Activated T-helper 1 cell treated with anti-CD3 and anti-CD28 coated beads, Interleukin-12 subunit alpha, Interleukin-12 subunit beta, Interleukin-2, Interleukin-4 antibody, amounts not matched to agents 30 ng/mL and 10 ng/mL and 1 ng/mL, durations not matched to agents 14 hours and 24 hours and 36 hours (primary cell): Measurements from ENCODE around the gene SLC66A2. TPM values are rescaled to one million over a fixed set of nuclear protein-coding genes. Genes with fewer than 3 reads are reported as not detected.
A peak's percentile ranks its signal among the peaks of the same experiment; 100 is the strongest.

Experiments
- DNase-seq: peaks from one replicate; pipeline ENCODE4 v3.0.0; 2021; ENCODE audit warnings: low spot score
- H3K27ac Mint-ChIP-seq: one replicate; pipeline ENCODE4 v1.8.0; 2021; ENCODE audit warnings: mild to moderate bottlenecking, mixed read lengths
- H3K27me3 Mint-ChIP-seq: one replicate; pipeline ENCODE4 v1.8.0; 2022; ENCODE audit warnings: mild to moderate bottlenecking, moderate library complexity, mixed read lengths; ENCODE audit not compliant: insufficient read depth
- H3K36me3 Mint-ChIP-seq: one replicate; pipeline ENCODE4 v1.8.0; 2021; ENCODE audit warnings: low read depth, mixed read lengths
- H3K4me1 Mint-ChIP-seq: one replicate; pipeline ENCODE4 v1.8.0; 2021; ENCODE audit warnings: low read depth, mixed read lengths
- H3K4me3 Mint-ChIP-seq: one replicate; pipeline ENCODE4 v1.8.0; 2021; ENCODE audit warnings: mild to moderate bottlenecking, moderate library complexity, mixed read lengths
- H3K9me3 Mint-ChIP-seq: one replicate; pipeline ENCODE4 v1.8.0; 2021; ENCODE audit warnings: mixed read lengths
- intact Hi-C: fragments of 100-400 bp; cut with micrococcal nuclease; formaldehyde crosslinking; loops from one replicate; pipeline ENCODE4 v1.15.1; 2024
- total RNA-seq: library from RNA; stranded (reverse); gene quantifications from 2 replicates; pipeline ENCODE4 v1.2.3, GENCODE V29; 2022

SLC66A2 gene
- total RNA-seq, 1 donor from 2014 or later, result 49.2 TPM

DNA sequence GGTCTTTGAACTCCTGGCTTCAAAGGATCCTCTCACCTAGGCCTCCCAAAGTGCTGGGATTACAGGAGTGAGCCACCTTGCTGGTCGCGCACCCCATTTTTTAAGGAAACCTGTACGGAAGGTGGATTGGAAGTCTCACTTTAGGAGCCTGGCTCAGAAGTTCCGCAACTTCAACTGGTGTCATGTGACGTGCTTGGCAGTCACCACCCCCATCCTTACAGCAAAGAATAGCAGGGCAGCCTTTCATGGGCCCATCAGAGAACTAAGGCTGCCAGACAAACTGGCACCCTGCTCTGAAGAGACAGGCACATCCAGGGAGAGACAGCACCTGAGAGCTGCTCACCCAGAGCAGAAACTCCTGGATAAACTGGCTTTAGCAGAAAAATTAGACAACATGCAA lies 3.3 kb upstream of the SLC66A2 start:
- H3K27me3 Mint-ChIP-seq, result no peaks in the 10 kb centered on the region
- no peak overlapping the region for H3K4me3 Mint-ChIP-seq
- H3K27ac Mint-ChIP-seq, result no peak overlapping the region
- H3K36me3 Mint-ChIP-seq, result peaks cover under 1% of the 10 kb centered on the region
- peaks cover 23% of the 10 kb centered on the region for H3K4me1 Mint-ChIP-seq
- intact Hi-C loops, result loop anchor here (5.0 to 10.0 kb wide), 2 partner anchors 62 to 560 kb away; partner anchors contain the start of gene NFATC1
- H3K9me3 Mint-ChIP-seq, result no peaks in the 10 kb centered on the region
- no peak for DNase-seq

DNA sequence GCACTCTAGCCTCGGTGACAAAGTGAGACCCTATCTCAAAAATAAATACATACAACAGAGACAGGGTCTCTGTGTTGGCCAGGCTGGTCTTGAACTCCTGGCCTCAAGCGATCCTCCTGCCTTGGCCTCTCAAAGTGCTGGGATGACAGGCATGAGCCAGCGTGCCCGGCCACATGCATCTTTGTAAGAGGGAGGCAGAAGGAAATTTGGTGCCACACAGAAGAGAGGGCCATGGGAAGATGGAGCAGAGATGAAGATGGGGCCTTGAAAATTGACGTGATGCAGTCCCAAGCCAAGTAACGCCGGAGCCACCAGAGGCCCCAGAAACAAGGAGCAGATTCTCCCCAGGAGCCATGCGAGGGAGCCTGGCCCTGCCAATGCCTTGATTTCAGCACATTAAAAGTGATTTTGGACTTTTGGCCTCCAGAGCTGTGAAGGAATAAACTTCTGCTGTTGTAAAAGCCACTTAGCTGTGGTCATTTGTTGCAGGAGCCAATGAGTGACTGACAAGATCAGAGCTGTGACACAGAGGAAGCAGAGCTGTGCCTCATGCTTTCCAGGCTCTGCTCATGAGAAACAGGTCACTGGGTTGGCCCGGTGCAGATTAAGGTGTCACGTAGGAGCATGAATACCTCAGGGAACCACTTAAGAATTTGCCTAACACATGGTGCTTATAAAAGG lies 2.7 kb upstream of the SLC66A2 start:
- Mint-ChIP-seq H3K4me3 (peak overlapping the region; percentile 37), H3K27ac (no peak overlapping the region), H3K4me1 (peaks cover 28% of the 10 kb centered on the region), H3K36me3 (peaks cover 5% of the 10 kb centered on the region), H3K27me3 (no peaks in the 10 kb centered on the region), H3K9me3 (no peaks in the 10 kb centered on the region)
- intact Hi-C loops, result loop anchor here (5.0 to 10.0 kb wide), 2 partner anchors 62 to 559 kb away; partner anchors contain the start of gene NFATC1
- DNase-seq, result no peak

DNA sequence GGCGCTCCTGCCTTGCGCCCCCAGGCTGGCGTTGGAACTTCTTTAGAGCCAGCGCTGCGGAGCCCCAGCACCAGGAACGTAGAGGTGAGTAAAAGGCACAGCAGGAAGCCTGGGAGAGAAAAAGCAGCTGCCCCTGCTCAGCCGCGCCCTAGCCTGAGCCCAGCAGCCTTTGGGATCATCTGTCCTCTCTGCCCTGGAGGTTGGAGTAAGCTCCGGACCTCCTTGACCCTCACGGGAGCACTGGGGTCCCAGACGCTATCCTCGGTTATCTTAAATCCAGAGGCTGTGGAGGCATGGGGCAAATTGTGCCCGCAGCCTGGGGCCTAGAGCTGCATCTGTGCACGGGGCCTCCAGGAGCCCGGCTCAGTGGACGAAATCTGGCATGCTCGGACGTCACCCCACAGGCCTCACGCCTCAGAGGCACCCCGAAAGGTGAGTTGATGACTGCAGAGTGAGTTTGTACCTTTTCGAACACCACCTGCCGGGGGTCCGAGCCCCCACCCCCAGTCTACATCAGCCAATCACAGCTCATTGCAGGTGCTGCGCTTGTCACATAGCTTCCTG lies 1.6 kb upstream of the SLC66A2 start:
- H3K27me3 Mint-ChIP-seq, result no peaks in the 10 kb centered on the region
- intact Hi-C loops, result loop anchor here (5.0 to 10.0 kb wide), 2 partner anchors 61 to 558 kb away; partner anchors contain the start of gene NFATC1
- no peaks in the 10 kb centered on the region for H3K9me3 Mint-ChIP-seq
- H3K36me3 Mint-ChIP-seq, result peaks cover 10% of the 10 kb centered on the region
- H3K4me3 Mint-ChIP-seq, result peak overlapping the region; percentile 49
- peaks cover 37% of the 10 kb centered on the region for H3K4me1 Mint-ChIP-seq
- H3K27ac Mint-ChIP-seq, result peak overlapping the region; percentile 44
- DNase-seq, result no peak

DNA sequence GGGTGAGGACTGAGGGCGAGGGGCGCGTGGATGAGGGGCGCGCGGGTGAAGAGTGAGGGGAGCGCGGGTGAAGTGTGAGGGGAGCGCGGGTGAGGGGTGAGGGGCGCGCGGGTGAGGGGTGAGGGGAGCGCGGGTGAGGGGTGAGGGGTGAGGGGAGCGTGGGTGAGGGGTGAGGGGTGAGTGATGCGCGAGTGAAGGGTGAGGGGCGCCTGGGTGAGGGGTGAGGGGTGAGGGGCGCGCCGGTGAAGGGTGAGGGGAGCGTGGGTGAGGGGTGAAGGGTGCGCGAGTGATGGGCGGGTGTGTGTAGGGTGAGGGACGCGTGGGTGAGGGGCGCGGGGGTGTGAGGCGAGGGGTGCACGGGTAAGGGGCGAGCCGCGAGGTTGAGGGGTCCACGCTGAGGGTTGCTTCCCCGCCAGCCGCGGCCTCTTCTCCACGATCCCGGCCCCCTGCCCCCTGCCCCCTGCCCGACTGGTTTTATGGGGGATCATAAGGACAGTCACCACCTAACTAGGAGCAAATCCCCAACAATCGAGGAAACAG lies 1.1 kb upstream of the SLC66A2 start:
- peaks cover 37% of the 10 kb centered on the region for H3K4me1 Mint-ChIP-seq
- H3K4me3 Mint-ChIP-seq, result peak overlapping the region; percentile 37
- H3K27me3 Mint-ChIP-seq, result no peaks in the 10 kb centered on the region
- no peak for DNase-seq
- peaks cover 10% of the 10 kb centered on the region for H3K36me3 Mint-ChIP-seq
- no peak overlapping the region for H3K27ac Mint-ChIP-seq
- intact Hi-C loops, result loop anchor here (5.0 to 10.0 kb wide), 2 partner anchors 60 to 558 kb away; partner anchors contain the start of gene NFATC1
- no peaks in the 10 kb centered on the region for H3K9me3 Mint-ChIP-seq

DNA sequence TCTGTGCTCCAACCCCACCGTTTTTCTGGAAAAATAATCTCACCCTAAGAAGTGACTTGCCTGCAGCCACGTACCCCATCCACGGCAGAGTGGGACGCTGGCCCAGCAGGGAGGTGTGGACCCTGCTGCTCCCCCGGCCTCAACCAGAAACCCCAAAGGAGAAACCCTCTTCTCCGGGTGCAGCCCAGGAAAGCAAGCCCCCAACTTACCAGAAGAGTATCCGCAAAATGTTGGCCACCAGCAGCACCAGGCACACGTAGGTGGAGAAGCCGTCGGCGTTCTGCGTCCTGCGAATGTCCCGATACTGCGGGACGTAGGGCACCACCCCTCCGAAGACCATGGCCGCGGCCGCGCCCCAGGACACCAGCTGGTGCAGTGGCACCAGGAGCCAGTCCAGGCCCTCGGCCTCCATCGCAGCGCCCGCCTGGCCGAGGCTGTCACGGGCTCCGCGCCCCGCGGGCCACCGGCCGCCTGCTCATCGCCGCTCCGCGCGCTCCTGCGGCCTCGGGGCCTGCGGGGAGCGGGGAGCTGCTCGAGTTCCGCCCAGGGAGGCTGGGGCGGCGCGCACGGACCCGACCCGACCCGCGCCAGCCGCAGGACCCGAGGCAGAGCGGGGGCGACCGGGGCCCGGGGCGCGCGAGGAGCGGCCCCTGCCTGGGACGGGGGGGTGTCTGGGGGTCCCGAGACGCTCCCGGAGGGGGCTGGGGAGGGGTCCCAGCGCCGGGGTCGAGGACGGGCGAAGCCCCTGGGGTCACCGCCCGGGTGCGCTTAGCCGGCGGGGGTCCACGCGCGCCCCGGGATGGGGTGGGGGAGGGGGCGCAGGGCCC lies 725 bp downstream of the SLC66A2 start:
- Mint-ChIP-seq H3K27ac (peak overlapping the region; percentile 82), H3K36me3 (peaks cover 13% of the 10 kb centered on the region), H3K4me3 (peak overlapping the region; percentile 89), H3K4me1 (peaks cover 37% of the 10 kb centered on the region), H3K9me3 (no peaks in the 10 kb centered on the region), H3K27me3 (no peaks in the 10 kb centered on the region)
- intact Hi-C loops, result loop anchor here (1.0 to 10.0 kb wide), 8 partner anchors 10 to 556 kb away; partner anchors contain the start of genes ADNP2, CTDP1, HSBP1L1 and NFATC1
- no peak for DNase-seq

DNA sequence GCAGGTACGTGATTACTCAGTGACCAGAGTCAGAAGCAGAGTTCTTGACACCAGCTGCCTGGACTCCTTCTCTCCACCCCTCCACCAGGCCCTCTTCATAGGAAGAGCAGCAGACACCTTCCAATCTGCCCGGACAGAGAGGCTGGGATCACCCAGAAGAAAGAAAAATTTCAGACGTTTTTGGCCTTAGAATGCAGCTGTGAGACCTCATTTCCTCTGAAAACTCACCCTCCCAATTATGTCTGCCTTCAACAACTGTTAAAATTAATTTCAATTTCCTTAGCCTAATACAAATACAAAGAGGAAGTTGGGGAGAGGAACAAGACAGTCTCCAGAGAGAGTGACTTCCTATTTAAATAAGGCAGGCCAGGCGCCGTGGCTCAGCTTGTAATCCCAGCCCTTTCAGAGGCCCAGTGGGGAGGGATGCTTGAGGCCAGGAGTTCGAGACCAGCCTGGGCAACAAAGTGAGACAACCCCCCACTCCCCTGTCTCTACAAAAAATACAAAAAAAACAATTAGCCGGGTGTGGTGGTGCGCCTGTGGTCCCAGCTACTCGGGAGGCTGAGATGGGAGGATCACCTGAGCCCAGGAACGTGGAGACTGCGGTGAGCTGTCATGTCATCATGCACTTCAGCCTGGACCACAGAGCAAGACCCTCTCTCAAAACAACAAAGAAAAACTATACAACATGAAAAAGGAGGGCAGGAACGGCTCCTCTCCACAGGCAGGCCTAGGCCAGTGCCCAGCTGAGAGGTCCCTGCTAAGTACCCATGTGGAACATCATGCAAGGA lies 1.6 kb downstream of the SLC66A2 start:
- DNase-seq, result no peak
- H3K27ac Mint-ChIP-seq, result peak overlapping the region; percentile 82
- H3K9me3 Mint-ChIP-seq, result no peaks in the 10 kb centered on the region
- no peaks in the 10 kb centered on the region for H3K27me3 Mint-ChIP-seq
- H3K4me3 Mint-ChIP-seq, result peak overlapping the region; percentile 89
- intact Hi-C loops, result loop anchor here (2.0 to 10.0 kb wide), 4 partner anchors 58 to 555 kb away; partner anchors contain the start of genes ADNP2, KCNG2 and NFATC1
- peaks cover 13% of the 10 kb centered on the region for H3K36me3 Mint-ChIP-seq
- peaks cover 38% of the 10 kb centered on the region for H3K4me1 Mint-ChIP-seq

DNA sequence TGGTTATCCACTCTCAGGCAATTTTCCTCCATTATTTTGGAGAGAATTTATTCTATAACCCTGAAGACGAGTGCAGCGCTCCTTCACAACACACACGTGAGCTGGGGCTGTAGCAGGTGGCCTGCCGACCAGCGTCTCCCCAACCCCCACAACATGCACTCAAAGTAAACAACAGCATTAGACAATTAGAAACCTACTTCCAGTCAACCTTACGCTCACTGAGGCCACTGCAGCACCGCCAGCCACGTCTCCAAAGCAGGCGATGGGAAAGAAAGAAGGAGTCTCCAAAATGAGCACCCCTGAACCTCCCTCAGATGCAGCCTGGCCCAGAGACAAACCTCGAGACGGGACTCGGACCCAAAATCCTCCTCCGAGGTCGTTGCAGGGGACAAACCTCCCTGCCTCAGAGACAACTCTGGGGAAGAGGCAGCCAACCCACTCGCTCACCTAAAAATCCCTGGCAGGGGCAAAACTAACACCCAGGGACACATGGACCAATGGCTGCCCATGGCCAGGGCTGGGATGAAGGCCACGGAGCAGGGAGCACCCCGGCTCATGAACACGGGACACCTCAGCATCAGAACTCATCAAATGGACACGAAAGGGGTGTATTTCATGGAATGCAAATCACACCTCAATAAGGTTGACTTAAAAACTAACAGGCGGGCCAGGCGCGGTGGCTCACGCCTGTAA lies 2.6 kb downstream of the SLC66A2 start:
- peak overlapping the region; percentile 89 for H3K4me3 Mint-ChIP-seq
- no peaks in the 10 kb centered on the region for H3K27me3 Mint-ChIP-seq
- H3K27ac Mint-ChIP-seq, result no peak overlapping the region
- intact Hi-C loops, result loop anchor here (10.0 kb wide), 1 partner anchor 154 kb away; the partner anchor contains the start of gene KCNG2
- H3K9me3 Mint-ChIP-seq, result no peaks in the 10 kb centered on the region
- DNase-seq, result no peak
- H3K4me1 Mint-ChIP-seq, result peaks cover 41% of the 10 kb centered on the region
- peaks cover 13% of the 10 kb centered on the region for H3K36me3 Mint-ChIP-seq

DNA sequence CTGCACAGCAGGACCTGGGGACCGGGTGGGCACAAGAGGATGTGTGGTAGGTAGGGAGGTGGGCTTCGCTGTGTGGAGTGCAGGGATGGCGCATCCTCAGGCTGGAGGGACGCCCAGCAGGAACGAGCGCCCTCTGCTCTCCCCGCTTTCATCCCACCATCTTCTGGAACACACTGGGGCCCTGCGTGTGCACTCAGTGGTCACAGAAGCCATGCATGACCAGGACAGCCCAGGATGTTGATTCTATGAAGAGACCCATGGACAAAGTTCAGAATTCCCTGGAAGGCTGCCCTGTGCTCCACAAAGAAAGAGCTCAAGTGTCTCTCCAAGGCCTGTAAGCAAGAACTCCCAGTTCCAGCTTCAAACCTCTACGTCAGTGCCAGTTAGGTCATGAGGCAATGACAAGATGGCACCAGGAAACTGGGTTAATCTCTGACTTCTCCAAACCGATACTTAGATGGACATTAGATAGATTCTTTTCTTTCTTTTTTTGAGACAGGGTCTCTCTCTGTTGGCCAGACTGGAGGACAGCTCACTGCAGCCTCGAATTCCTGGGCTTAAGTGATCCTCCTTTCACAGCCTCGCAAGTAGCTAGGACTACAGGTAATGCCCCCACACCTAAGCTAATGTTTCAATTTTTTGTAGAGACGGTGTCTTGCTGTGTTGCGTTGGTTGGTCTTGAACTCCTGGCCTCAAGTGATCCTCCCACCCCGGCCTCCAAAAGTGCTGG lies 3.4 kb downstream of the SLC66A2 start:
- Mint-ChIP-seq H3K4me1 (peaks cover 40% of the 10 kb centered on the region), H3K27ac (no peak overlapping the region), H3K4me3 (no peak overlapping the region), H3K9me3 (no peaks in the 10 kb centered on the region), H3K27me3 (no peaks in the 10 kb centered on the region), H3K36me3 (peaks cover 13% of the 10 kb centered on the region)
- no peak for DNase-seq
- intact Hi-C loops, result loop anchor here (10.0 kb wide), 1 partner anchor 153 kb away; the partner anchor contains the start of gene KCNG2

DNA sequence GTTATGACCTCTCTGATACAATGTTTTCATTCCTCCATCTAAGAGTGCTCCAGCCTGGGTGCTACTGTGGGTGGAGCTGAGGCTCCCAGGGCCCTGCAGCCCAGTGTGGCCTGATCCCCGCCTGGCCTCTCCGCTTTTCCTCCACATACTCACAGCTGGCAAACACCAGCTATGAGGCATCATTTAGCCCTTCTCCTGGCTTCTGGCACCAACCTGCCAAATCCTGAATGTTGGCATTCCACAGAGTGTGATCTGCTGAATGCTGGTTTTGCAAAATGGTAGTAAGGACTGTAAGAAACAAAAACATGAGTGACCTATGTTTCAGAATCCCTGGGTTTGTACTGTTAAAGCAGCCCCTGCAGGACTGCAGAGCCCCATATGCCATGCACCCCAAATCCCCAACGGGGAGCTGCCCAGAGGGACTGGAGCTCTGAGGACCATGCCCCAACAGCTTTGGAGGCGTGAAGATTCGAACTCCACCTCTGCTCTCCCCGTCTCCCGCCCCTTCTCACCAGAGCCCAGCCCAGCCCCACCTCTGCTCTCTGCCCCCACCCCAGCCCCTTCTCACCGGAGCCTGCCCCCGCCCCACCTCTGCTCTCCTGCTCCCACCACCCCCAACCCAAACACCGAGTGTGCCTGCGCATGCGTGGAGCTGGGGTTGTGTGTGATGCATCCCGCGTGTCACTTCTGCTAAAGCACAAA lies 4.2 kb downstream of the SLC66A2 start:
- H3K27ac Mint-ChIP-seq, result no peak overlapping the region

DNA sequence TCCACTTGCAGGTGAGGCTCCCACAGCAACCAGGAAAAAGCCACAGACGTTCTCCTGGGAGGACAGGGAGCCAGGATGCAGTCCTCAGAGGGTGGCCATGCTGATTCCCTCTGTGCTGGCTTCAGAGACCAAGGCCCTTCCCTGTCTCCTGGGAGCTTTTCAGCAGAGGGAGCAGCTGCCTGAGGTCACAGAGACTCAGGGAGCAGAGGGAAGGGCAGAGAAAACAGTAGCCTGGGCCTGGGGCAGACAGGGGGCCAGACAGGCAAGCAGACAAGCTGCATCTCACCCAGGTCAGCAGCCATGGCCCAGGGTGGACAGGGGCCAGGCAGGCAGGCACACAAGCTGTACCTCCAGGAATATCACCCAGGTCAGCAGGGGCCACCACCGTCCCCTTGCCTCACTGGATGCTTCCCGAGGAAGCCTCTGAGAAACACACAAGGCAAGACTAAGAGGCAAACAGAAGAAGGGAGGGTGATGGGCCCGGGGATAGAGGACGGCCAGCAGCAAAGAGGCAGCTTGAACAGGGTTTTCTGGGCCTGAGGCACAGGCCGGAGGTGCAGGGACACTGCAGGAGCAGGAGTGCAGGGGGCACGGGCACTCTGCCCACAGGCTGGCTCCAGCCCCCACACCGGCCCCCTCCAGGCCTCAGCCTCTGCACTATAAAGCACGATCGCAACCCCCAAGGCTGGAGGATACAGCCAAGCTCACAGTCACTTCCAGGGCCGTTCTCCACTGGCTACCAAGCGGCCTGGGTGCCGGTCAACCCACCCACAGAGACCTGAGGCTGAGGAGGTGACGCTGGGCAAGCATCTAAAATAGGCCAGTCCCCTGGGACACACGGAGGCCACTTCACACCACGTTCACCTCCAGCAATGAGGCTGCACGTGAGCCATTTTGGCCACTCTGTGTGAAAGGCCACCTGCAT lies 6.1 kb downstream of the SLC66A2 start:
- no peak for DNase-seq
- Mint-ChIP-seq H3K36me3 (peaks cover 21% of the 10 kb centered on the region), H3K9me3 (no peaks in the 10 kb centered on the region), H3K4me3 (no peak overlapping the region), H3K27me3 (no peaks in the 10 kb centered on the region), H3K4me1 (peaks cover 37% of the 10 kb centered on the region), H3K27ac (no peak overlapping the region)
- intact Hi-C loops, result loop anchor here (10.0 kb wide), 1 partner anchor 151 kb away; the partner anchor contains the start of gene KCNG2

More for the DNA sequence above, 4.2 kb downstream of the SLC66A2 start:
- intact Hi-C loops, result loop anchor here (10.0 kb wide), 1 partner anchor 152 kb away; the partner anchor contains the start of gene KCNG2
- no peaks in the 10 kb centered on the region for H3K27me3 Mint-ChIP-seq
- H3K9me3 Mint-ChIP-seq, result no peaks in the 10 kb centered on the region
- H3K4me1 Mint-ChIP-seq, result peaks cover 40% of the 10 kb centered on the region
- no peak for DNase-seq
- peaks cover 17% of the 10 kb centered on the region for H3K36me3 Mint-ChIP-seq
- no peak overlapping the region for H3K4me3 Mint-ChIP-seq
